ENCODE measurements around the gene FAM13A. TPM values are rescaled to one million over a fixed set of nuclear protein-coding genes. Genes with fewer than 3 reads are reported as not detected.

Gene FAM13A
- total RNA-seq, 1 donor from 2014 or later = 33.4 TPM

DNA sequence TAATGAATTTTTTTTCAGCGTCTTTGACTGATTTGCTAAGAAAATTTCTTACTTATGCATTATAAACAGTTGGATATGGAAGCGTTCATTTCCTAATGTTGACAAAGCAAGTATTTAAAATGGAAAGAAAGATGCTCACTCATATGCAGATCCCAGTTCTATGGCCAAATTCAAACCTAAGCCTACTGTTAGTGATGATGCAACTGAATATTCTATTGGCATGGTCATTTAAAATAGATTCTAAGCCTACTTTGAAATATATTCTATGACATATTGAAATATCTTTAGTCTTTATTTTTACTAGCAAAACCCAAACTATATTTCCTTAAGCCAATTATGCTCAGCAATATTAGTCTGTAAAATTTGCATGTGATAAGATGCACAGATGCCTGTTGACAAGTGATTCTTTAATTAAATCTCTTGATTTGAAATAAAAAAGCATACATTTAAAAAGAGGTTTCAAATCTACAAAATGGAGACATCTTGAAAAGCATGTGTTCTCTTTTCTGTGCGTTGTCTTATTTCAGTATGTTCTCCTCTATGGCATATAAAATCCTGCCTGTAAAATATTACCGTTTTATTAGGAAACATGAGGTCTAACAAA lies 262.8 kb downstream of the FAM13A start:
- Histone ChIP-seq H3K27ac (no peak overlapping the region), H3K4me3 (no peak overlapping the region), H3K27me3 (no peaks in the 10 kb centered on the region), H3K9me3 (peaks cover 7% of the 10 kb centered on the region), H3K36me3 (peaks cover 6% of the 10 kb centered on the region), H3K4me1 (peaks cover 14% of the 10 kb centered on the region)
- intact Hi-C loops (cut with DNase I) = no loop called here
- TF ChIP-seq, protein P1, sequence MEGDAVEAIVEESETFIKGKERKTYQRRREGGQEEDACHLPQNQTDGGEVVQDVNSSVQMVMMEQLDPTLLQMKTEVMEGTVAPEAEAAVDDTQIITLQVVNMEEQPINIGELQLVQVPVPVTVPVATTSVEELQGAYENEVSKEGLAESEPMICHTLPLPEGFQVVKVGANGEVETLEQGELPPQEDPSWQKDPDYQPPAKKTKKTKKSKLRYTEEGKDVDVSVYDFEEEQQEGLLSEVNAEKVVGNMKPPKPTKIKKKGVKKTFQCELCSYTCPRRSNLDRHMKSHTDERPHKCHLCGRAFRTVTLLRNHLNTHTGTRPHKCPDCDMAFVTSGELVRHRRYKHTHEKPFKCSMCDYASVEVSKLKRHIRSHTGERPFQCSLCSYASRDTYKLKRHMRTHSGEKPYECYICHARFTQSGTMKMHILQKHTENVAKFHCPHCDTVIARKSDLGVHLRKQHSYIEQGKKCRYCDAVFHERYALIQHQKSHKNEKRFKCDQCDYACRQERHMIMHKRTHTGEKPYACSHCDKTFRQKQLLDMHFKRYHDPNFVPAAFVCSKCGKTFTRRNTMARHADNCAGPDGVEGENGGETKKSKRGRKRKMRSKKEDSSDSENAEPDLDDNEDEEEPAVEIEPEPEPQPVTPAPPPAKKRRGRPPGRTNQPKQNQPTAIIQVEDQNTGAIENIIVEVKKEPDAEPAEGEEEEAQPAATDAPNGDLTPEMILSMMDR (IDR thresholded peaks at IDR 0.05) = no peak
- DNase-seq = no peak
- ATAC-seq = no peak

GRCh38 chr4:88793475-88793874 lies 263.5 kb downstream of the FAM13A start:
- Histone ChIP-seq H3K9me3 (peaks cover 7% of the 10 kb centered on the region), H3K4me1 (peaks cover 14% of the 10 kb centered on the region), H3K4me3 (no peak overlapping the region), H3K27me3 (no peaks in the 10 kb centered on the region), H3K36me3 (peaks cover 6% of the 10 kb centered on the region), H3K27ac (no peak overlapping the region)
- intact Hi-C loops (cut with DNase I) = no loop called here
- ATAC-seq (no peak), DNase-seq (no peak)
- TF ChIP-seq, protein P1 (IDR thresholded peaks at IDR 0.05) = no peak

DNA sequence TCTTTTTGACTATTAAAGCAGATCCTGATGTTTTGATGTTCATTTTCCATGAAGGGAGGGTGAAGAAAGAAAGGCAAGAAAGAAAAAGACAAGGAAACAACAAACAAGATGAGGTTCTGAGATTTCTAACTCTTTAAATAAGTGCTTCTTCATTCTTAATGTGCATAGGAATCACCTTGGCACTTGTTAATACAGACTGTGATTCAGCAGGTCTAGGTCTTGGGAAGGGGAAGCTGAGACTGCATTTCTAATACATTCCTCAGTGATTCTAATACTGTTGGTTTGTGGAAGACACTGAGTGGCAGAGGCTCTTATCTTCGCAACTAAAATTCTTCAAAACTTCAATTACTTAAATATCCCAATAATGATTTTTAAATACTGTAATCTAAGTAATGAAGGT lies 264.2 kb downstream of the FAM13A start:
- H3K9me3 ChIP-seq = peaks cover 7% of the 10 kb centered on the region
- TF ChIP-seq, protein P1 (IDR thresholded peaks at IDR 0.05) = no peak
- ATAC-seq (peak; percentile 39), DNase-seq (no peak)
- no peaks in the 10 kb centered on the region for H3K27me3 ChIP-seq
- intact Hi-C loops (cut with DNase I) = no loop called here
- H3K27ac ChIP-seq = peak overlapping the region; percentile 38
- H3K36me3 ChIP-seq = peaks cover 8% of the 10 kb centered on the region
- H3K4me1 ChIP-seq = peaks cover 14% of the 10 kb centered on the region
- no peak overlapping the region for H3K4me3 ChIP-seq

DNA sequence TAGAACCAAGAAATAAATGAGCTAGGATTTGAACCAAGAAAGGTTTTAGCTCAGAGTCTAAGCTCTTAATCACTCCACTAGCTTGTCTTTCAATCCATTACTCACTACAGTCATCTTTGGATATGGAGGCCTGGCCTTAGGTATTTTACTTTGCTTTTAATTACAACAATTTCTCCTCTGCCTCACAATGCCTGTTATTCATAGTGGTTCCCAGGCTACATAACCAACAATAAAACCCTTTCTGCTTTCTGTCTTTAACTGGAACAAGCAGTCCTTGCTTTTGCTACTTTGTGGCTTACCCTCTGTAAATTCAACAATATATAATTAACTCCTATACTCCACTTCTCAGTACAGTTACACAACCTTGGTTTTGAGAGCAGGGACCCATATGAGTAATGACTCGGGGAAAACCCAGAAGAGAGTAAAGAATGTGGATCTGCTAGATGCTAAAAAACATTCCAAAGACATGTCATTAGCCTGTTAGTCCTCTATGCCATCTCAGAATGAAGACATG lies 264.7 kb downstream of the FAM13A start:
- peaks cover 13% of the 10 kb centered on the region for H3K36me3 ChIP-seq
- H3K27me3 ChIP-seq = no peaks in the 10 kb centered on the region
- intact Hi-C loops (cut with DNase I) = no loop called here
- TF ChIP-seq, protein P1 (IDR thresholded peaks at IDR 0.05) = no peak
- ATAC-seq (peak; percentile 83), DNase-seq (no peak)
- H3K9me3 ChIP-seq = peaks cover 7% of the 10 kb centered on the region
- no peak overlapping the region for H3K4me3 ChIP-seq
- peak overlapping the region; percentile 38 for H3K27ac ChIP-seq
- peaks cover 14% of the 10 kb centered on the region for H3K4me1 ChIP-seq

DNA sequence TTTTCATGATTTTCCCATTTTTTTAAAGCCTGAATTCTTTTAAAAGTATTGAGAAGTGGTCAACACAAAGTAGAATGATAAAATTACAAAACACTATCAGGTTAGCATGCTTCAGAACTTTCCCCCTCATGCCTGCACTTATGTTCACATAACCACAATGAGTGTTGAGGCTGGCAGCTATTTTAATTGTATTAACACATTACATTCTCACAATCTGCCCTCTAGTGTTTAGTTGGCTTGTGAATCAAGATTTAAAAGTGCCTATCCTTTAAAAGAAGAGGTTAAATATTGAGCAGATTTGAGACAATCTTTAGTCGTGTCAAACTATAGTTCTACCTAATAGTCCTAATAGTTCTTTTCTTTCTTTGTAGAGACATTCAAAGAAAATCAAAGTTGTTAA lies 265.7 kb downstream of the FAM13A start:
- no peaks in the 10 kb centered on the region for H3K27me3 ChIP-seq
- no peak for DNase-seq
- intact Hi-C loops (cut with DNase I) = no loop called here
- H3K9me3 ChIP-seq = no peaks in the 10 kb centered on the region
- H3K4me1 ChIP-seq = peaks cover 14% of the 10 kb centered on the region
- H3K27ac ChIP-seq = no peak overlapping the region
- no peak for ATAC-seq
- peaks cover 22% of the 10 kb centered on the region for H3K36me3 ChIP-seq
- no peak overlapping the region for H3K4me3 ChIP-seq
- TF ChIP-seq, protein P1 (IDR thresholded peaks at IDR 0.05) = no peak

Data from upper lobe of right lung (tissue), 1 donor.